GM12864 (cell line): ENCODE data around the gene ADAMTS16.

Experiments used
- DNase-seq: peaks from one replicate; pipeline ENCODE4 v3.0.0-alpha.2; 2011; ENCODE audit warnings: low read depth
- H3K4me3 ChIP-seq: 2 replicates; pipeline ENCODE4 v1.5.1; 2011; ENCODE audit warnings: mild to moderate bottlenecking, low read depth, low read length, control low read depth
- TF ChIP-seq, protein P1 (sequence below): IDR thresholded peaks from 2 replicates; pipeline ENCODE4 v1.5.1; 2011; ENCODE audit warnings: low read depth, mild to moderate bottlenecking, moderate library complexity, low read length, control low read depth, inconsistent platforms; ENCODE audit errors: missing control alignments

ADAMTS16 gene, protein sequence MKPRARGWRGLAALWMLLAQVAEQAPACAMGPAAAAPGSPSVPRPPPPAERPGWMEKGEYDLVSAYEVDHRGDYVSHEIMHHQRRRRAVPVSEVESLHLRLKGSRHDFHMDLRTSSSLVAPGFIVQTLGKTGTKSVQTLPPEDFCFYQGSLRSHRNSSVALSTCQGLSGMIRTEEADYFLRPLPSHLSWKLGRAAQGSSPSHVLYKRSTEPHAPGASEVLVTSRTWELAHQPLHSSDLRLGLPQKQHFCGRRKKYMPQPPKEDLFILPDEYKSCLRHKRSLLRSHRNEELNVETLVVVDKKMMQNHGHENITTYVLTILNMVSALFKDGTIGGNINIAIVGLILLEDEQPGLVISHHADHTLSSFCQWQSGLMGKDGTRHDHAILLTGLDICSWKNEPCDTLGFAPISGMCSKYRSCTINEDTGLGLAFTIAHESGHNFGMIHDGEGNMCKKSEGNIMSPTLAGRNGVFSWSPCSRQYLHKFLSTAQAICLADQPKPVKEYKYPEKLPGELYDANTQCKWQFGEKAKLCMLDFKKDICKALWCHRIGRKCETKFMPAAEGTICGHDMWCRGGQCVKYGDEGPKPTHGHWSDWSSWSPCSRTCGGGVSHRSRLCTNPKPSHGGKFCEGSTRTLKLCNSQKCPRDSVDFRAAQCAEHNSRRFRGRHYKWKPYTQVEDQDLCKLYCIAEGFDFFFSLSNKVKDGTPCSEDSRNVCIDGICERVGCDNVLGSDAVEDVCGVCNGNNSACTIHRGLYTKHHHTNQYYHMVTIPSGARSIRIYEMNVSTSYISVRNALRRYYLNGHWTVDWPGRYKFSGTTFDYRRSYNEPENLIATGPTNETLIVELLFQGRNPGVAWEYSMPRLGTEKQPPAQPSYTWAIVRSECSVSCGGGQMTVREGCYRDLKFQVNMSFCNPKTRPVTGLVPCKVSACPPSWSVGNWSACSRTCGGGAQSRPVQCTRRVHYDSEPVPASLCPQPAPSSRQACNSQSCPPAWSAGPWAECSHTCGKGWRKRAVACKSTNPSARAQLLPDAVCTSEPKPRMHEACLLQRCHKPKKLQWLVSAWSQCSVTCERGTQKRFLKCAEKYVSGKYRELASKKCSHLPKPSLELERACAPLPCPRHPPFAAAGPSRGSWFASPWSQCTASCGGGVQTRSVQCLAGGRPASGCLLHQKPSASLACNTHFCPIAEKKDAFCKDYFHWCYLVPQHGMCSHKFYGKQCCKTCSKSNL

DNA sequence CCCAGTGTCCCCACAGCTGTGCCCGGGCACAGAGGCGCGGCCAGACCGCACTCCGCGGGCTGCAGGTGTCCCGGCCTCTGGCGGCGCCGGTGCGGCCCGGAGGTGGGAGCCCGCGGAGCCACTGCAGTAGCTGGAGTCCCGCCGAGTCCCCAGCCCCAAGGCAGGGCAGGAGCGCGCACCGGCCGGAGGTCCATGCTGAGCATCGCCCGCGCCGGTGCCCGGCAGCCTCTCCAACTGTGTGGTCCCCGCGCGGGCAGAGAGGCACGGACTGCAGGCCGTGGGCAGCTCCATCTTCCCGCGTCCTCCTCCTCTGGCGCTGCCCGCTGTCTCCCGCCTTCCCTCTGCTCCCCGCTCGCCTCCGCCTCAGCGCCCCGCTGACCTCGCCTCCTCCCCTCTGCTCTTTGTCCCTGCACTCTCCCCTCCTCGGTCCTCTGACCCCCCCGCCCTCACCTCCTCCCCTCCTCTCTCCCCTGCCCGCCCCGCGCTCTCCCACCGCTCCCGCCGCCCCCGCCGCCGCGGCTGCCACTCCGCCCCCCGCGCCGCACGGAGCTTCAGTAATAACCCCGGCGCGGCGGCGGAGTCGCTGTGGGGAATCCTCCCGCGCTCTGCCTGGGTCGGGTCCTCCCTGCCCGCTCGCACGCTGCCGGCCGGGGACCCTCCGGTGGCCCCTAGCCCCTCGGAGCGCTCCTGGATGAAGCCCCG is at the start of gene ADAMTS16:
TSS of gene ADAMTS16 (plus strand) at position 554 of the 702 bp plus-strand sequence. CDS start at position 692, 138 bp downstream.
- DNase-seq: no peak
- H3K4me3 ChIP-seq: no peak within 1 kb of the TSS
- TF ChIP-seq, protein P1, sequence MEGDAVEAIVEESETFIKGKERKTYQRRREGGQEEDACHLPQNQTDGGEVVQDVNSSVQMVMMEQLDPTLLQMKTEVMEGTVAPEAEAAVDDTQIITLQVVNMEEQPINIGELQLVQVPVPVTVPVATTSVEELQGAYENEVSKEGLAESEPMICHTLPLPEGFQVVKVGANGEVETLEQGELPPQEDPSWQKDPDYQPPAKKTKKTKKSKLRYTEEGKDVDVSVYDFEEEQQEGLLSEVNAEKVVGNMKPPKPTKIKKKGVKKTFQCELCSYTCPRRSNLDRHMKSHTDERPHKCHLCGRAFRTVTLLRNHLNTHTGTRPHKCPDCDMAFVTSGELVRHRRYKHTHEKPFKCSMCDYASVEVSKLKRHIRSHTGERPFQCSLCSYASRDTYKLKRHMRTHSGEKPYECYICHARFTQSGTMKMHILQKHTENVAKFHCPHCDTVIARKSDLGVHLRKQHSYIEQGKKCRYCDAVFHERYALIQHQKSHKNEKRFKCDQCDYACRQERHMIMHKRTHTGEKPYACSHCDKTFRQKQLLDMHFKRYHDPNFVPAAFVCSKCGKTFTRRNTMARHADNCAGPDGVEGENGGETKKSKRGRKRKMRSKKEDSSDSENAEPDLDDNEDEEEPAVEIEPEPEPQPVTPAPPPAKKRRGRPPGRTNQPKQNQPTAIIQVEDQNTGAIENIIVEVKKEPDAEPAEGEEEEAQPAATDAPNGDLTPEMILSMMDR: no peak

DNA sequence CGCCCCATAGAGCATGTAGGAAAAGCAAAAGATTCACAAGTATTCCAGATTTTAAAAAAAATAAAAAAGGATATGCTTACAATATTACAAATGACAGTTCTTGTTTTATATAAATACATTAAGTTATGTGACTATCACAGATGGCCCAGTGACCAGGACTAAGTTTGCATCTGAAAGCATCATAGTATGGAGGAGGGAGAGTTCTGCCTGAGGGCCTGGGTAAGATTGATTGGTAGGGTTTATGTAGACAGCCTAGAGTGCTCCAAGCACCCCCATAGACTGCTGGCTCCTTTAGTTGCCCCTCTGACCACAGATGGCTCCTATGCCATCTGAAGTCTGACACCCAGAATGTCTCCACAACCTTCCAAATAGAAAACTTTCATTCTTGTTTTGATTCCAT is 48.0 kb upstream of the ADAMTS16 start:
- TF ChIP-seq, protein P1: no peak
- no peak overlapping the region for H3K4me3 ChIP-seq
- DNase-seq: no peak

DNA sequence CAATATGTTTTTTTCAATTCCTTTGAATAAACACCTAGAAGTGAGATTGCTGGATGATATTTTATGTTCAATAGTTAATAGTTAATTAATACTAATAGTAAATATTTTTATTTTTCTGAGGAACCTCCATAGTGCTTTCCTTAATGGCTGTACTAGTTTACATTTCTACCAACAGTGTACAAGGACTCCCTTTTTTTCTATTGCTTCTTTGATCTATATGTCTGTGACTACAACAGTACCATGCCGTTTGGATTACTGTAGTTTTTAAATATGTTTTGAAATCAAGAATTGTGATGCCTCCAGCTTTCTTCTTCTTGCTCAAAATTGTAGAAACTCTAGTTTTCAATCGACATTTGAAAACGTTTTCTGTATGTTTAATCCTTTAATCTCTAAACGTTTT is 39.5 kb upstream of the ADAMTS16 start:
- no peak overlapping the region for H3K4me3 ChIP-seq
- DNase-seq: no peak
- TF ChIP-seq, protein P1: no peak

DNA sequence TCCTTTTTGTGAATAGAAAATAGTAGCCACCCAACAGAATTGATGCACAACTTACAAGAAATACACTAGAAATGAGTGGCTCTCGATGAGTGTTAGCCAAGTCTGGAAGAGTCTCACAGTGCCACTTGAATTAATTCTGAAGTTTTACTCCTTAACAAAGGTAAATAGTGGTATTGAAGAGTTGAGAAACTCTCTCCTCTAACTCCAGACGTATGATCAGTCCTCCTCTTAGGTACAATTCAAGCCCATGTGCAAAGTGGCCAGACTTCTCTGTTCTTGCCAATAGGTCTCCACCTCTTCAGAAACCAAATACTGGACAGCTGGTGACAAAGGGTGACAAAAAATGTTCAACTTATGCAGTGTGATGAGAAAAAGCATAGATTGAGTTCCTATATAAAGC is 38.5 kb upstream of the ADAMTS16 start:
- no peak for DNase-seq
- H3K4me3 ChIP-seq: no peak overlapping the region
- TF ChIP-seq, protein P1: no peak

DNA sequence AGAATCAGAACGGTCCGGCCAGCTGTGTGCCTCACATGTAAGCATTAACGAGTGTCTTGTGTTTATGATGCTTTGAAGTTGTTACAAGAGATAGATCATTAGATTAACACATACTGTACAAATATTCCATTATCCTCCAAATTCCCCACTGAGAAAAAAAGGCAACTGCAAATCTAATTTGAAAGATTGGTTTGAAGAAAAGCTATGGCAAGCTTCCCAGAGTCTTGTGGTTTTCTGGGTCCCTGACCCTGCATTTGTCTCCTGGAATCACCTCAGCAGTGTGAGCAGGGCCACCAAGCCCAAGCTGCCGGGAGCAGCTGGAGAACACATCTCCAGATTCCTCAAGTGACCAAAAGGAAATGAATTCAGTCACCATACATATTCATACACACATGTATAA is 36.9 kb upstream of the ADAMTS16 start:
- TF ChIP-seq, protein P1: no peak
- DNase-seq: no peak
- no peak overlapping the region for H3K4me3 ChIP-seq

DNA sequence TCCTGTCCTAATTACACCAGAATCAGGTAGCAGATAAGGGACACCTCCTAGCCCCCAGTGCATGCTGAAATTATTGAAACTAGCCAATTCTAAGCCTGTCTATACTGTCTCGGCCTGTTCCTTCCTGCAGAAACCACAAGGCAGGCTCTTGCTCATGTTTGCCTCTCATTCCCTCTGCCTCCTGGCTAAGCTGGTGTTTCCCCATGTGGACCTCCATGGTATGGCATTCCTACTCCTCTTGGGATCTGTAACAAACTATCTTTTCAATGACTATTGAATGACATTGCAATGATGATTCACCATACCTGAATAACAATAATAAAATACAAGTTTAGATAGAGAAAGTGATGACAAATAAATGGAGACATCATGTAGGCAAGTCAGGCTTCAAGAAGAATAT is 35.6 kb upstream of the ADAMTS16 start:
- TF ChIP-seq, protein P1: no peak
- H3K4me3 ChIP-seq: no peak overlapping the region
- DNase-seq: no peak
